Esophagus squamous epithelium (tissue), 5 donors: ENCODE measurements around the gene ERMP1. TPM values are rescaled to one million over a fixed set of nuclear protein-coding genes. Genes with fewer than 3 reads are reported as not detected.

Experiments
- DNase-seq: peaks from one replicate; lab custom pipeline; 2025; lab: John Stamatoyannopoulos, UW
- H3K27ac ChIP-seq, 4 donors: fragments of 200-600 bp; sonication (generic); one replicate each; pipeline ENCODE4 v1.5.1; 2016 to 2019; ENCODE audit warnings: mild to moderate bottlenecking in 1 of 4
- H3K27me3 ChIP-seq, 4 donors: fragments of 200-600 bp; sonication (generic); 1 replicate in 3 of 4; 2 replicates in 1 of 4; pipeline versions ENCODE4 v1.5.1 to v1.6.0; 2017 to 2021; ENCODE audit warnings: antibody characterized with exemption in 1 of 4
- H3K36me3 ChIP-seq, 3 donors: fragments of 200-600 bp; sonication (generic); one replicate each; pipeline ENCODE4 v1.5.1; 2016 to 2019
- H3K4me1 ChIP-seq, 3 donors: fragments of 200-600 bp; sonication (generic); one replicate each; pipeline ENCODE4 v1.5.1; 2017 to 2019
- H3K4me3 ChIP-seq, 4 donors: fragments of 200-600 bp; sonication (generic); 1 replicate in 3 of 4; 2 replicates in 1 of 4; pipeline ENCODE4 v1.5.1; 2016 to 2019; ENCODE audit warnings: mild to moderate bottlenecking in 2 of 4, moderate library complexity in 1 of 4
- H3K9me3 ChIP-seq, 3 donors: fragments of 200-600 bp; sonication (generic); one replicate each; pipeline ENCODE4 v1.5.1; 2016 to 2019
- CTCF ChIP-seq, 6 experiments: fragments of 450-650 bp in 4 of 6; fragments of 200-600 bp in 2 of 6; sonication (generic) in 2 of 6; IDR thresholded peaks; one replicate each; pipeline ENCODE4 v1.5.1; 2016 to 2019; ENCODE audit warnings: antibody characterized with exemption in 6 of 6, mild to moderate bottlenecking in 4 of 6, moderate library complexity in 4 of 6
- POLR2A ChIP-seq, 4 donors: fragments of 450-650 bp; IDR thresholded peaks; one replicate each; pipeline ENCODE4 v1.6.1; 2017; ENCODE audit warnings: antibody characterized with exemption in 4 of 4, mild to moderate bottlenecking in 4 of 4, moderate library complexity in 3 of 4
- WGBS, 2 donors: methylation state at CpG; one replicate each; pipeline ENCODE4 v1.1.5; 2018; 5-methylcytosine and 5-hydroxymethylcytosine counted together
- intact Hi-C: fragments of 100-400 bp; cut with DNase I; formaldehyde crosslinking; loops from one replicate; pipeline ENCODE4 v1.15.0; 2022
- total RNA-seq, 4 donors: library from RNA; depleted of rRNA; stranded (reverse); fragments of >200 nt; gene quantifications; one replicate each; pipeline ENCODE4 v1.1.0, GENCODE V29; 2016
- donor health status: DM: yes; HTN: yes; CAD: no.

Gene ERMP1
- total RNA-seq, 4 donors from 2014 or later, result 24.4 to 38.2 (median 29.9) TPM

GRCh38 chr9:5748438-5748837, 84.5 kb downstream of the ERMP1 start:
- no peak for DNase-seq
- no peak for TF ChIP-seq POLR2A (IDR thresholded peaks at IDR 0.05)
- TF ChIP-seq CTCF (IDR thresholded peaks at IDR 0.05), result no peak
- H3K9me3 ChIP-seq, result no peaks in the 10 kb centered on the region
- intact Hi-C loops, result no loop called here
- no peak overlapping the region for H3K4me3 ChIP-seq
- H3K4me1 ChIP-seq, result no peaks in the 10 kb centered on the region
- WGBS, 2 donors, result 86 to 100% methylated on average over 1 of the region's 1 CpG
- no peak overlapping the region for H3K27ac ChIP-seq
- no peaks in the 10 kb centered on the region for H3K27me3 ChIP-seq
- peaks cover 0 to 95% (median 23%) of the 10 kb centered on the region in 3 donors for H3K36me3 ChIP-seq

DNA sequence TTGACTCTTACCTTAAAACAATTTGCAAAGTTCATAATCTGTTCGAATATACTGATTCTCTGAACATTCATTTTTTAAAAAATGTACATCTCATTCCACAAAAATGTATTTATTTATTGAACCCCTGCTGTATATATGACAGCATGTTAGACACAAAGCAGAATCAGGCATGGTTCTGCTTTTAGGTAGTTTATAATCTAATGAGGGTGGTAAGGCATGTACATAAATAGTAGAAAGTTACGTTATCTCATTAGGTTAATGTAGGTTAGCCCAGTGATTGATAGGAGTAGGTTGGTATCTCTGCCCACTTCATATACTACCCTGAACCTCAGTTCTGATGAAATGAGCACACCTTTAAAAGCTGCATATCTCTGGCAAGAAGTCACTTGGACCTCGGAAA, 89.8 kb downstream of the ERMP1 start:
- intact Hi-C loops, result no loop called here
- no peak for TF ChIP-seq CTCF (IDR thresholded peaks at IDR 0.05)
- no peak for TF ChIP-seq POLR2A (IDR thresholded peaks at IDR 0.05)
- Histone ChIP-seq H3K4me1 (peaks cover 0 to 7% (median 0%) of the 10 kb centered on the region in 3 donors), H3K36me3 (peaks cover 0 to 94% (median 19%) of the 10 kb centered on the region in 3 donors), H3K27ac (no peak overlapping the region), H3K4me3 (no peak overlapping the region), H3K9me3 (no peaks in the 10 kb centered on the region), H3K27me3 (no peaks in the 10 kb centered on the region)
- DNase-seq, result no peak
- 95 to 97% methylated on average over 3 of the region's 3 CpGs for WGBS, 2 donors

GRCh38 chr9:5736563-5737346, 96.2 kb downstream of the ERMP1 start:
- peaks cover 0 to 3% (median 0%) of the 10 kb centered on the region in 3 donors for H3K4me1 ChIP-seq
- no peaks in the 10 kb centered on the region for H3K9me3 ChIP-seq
- H3K36me3 ChIP-seq, result peaks cover 0 to 91% (median 3%) of the 10 kb centered on the region in 3 donors
- H3K27ac ChIP-seq, result no peak overlapping the region
- H3K4me3 ChIP-seq, result no peak overlapping the region
- no peak for DNase-seq
- no peaks in the 10 kb centered on the region for H3K27me3 ChIP-seq
- no peak for TF ChIP-seq POLR2A (IDR thresholded peaks at IDR 0.05)
- no peak for TF ChIP-seq CTCF (IDR thresholded peaks at IDR 0.05)
- 72 to 92% methylated on average over 2 of the region's 2 CpGs for WGBS, 2 donors
- intact Hi-C loops, result no loop called here

GRCh38 chr9:5735072-5735471, 97.8 kb downstream of the ERMP1 start:
- TF ChIP-seq POLR2A (IDR thresholded peaks at IDR 0.05), result no peak
- no peak for TF ChIP-seq CTCF (IDR thresholded peaks at IDR 0.05)
- Histone ChIP-seq H3K27me3 (no peaks in the 10 kb centered on the region), H3K9me3 (no peaks in the 10 kb centered on the region), H3K4me1 (no peaks in the 10 kb centered on the region), H3K27ac (no peak overlapping the region), H3K4me3 (no peak overlapping the region), H3K36me3 (peaks cover 0 to 87% (median 3%) of the 10 kb centered on the region in 3 donors)
- intact Hi-C loops, result no loop called here
- no peak for DNase-seq
- whole genome bisulfite sequencing, 2 donors, result 90 to 96% methylated on average over 2 of the region's 2 CpGs

Other genes starting within 250 kb of the ERMP1 start
- gene RIC1, start 204.0 kb downstream of the ERMP1 start, total RNA-seq, result 10 to 100 TPM; 15.4 to 37.2 (median 27.6) TPM
- gene MLANA, start 57.8 kb upstream of the ERMP1 start, total RNA-seq, result not detected
- 10 to 100 TPM in 2 of 4 donors, 1 to 10 TPM in 2; 5.9 to 17.7 (median 10.9) TPM for gene RANBP6, start 182.5 kb upstream of the ERMP1 start, total RNA-seq